NCI-H146 treated with DMSO at 0.1 percent for 48 hours (cell line): ENCODE data around the gene RNF115.
"Not testable (repeated sequence)": the region's sequence is repeated elsewhere in the genome, so short reads cannot be mapped to it uniquely, and the experiment has no call there.

ENCODE experiments used
- DNase-seq: peaks from one replicate; lab custom pipeline; 2025; ENCODE audit not compliant: unreplicated experiment; lab: John Stamatoyannopoulos, UW

Gene RNF115

DNA sequence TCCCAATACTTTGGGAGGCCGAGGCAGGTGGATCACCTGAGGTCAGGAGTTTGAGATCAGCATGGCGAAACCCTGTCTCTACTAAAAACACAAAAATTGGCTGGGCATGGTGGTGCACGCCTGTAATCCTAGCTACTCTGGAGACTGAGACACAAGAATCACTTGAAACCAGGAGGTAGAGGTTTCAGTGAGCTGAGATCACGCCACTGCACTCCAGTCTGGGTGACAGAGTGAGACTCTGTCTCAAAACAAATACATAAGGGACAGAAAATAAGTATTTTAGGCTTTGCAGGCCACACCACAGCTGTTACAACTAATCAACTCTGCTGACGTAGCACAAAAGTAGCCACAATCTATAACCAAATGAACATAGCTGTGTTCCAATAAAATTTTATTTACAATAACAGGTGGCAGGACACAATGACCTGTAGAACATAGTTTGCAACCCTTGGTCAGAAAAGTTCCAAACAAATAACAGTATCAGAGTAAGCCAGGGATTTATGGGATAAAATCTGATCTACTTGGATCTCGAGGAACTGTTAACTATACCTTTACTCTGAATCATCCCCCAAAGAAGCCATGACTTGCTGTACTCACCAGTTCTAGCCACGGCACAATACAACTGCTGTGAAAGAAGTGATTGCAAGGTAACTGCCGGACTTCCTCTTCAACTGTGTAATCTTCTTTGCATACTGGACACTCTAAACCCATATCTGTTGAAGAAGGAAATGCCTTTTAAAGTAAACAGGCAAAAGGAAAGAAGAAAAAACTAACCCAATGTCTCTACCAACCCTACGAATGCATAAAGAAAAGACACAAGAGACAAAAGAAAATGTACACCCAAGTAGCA is 76.3 kb downstream of the RNF115 start:
- DNase-seq: no peak

DNA sequence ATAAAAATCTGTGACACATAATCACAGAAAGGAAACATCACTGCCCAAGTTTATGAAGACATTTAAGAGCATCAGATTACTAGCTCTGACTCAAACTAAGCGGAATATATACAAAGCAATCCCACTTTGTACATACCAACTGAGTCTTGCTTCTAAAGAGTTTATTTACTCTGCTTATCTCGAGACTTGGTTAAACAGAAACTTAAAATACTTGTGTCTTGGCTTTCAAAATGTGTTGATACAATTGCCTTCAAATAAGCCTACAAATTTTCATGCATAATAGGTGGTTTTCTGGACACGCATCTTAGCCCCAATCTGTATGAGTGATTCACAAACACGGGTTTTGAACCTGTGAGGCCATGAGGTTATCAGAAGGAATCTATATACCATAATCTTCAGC is 83.6 kb downstream of the RNF115 start:
- no peak for DNase-seq

DNA sequence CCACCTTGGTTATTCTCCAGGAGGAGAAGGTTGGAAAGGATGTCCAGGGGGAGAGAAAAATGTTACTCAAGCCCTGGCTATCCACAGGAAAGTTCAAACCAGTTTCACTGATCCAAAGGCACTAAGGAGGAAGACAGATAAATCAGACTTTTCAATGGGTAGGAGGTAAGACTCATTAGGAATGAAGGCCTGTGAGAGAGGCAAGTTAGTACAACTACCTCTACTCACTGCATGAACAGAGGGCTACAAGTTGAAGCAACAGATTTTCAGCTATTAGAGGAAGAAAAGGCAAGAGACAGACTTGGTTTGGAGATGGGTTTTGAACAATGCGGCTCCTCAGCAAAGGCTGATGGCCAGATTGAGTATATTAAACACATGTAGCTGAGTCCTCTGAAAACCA is 87.7 kb downstream of the RNF115 start:
- no peak for DNase-seq

DNA sequence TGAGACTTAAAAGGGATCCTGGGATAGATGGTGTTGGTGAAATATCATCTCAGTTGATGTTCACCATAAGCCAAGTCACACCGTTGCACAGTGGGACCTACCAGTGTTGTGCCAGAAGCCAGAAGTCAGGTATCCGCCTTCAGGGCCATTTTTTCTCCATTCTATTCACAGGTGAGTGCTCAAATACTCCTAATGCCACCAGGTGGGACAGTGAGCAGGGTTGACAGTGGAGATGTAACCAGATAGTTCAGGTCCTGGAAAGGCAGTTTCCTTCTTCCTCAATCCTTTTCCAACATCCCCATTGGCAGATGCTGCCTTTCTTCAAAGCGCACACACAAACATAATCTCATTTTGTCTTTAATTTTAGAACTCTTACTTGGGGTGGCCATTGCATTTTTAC is 93.0 kb downstream of the RNF115 start:
- no peak for DNase-seq

DNA sequence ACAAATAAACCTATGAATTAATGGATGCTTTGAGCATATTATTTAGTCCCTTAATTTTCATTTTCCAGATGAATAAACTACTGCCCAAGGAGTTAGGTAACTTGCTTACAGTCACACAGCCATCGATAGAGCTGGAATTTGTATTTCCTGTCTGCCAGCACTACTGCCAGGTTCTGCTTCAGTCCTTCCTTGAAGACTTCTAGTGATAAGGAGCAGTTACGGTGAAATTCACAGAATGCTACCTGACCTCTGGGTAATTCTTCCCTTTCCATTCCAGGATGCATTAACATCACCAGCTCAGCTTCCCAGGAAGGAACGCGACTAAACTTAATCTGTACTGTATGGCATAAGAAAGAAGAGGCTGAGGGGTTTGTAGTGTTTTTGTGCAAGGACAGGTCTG is 93.4 kb downstream of the RNF115 start:
- DNase-seq: no peak

DNA sequence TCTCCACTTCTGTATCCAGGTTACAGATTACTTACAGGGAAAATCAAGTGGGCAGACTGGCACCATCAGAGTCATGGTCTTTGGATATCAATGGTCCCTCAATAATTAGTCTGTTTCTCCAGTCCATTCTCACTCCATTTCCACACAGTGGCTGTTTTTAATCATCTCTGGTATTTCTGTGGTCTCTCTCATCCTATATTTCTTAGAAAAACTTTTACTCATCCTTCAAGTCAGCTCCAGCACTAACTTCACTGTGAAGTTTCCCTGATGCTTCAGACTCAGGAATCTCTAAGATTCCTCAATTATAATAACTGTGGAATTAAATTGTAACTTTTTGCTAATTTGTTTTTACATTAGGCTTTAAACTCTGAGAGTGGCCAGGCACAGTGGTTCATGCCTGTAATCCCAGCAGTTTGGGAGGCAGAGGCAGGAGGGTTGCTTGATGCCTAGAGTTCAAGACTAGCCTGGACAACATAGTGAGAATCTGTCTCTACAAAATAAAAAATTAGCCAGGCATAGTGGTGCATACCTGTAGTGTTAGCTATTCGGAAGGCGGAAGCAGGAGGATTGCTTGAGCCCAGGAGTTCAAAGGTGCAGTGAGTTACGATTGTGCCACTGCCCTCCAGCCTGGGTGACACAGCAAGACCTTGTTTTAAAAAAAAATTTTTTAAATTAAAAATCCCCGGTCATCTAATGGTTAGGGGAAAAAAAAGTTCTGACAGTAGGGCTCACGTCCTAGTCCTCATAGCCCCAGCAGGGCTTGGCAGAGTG is 94.0 kb downstream of the RNF115 start:
- no peak for DNase-seq

DNA sequence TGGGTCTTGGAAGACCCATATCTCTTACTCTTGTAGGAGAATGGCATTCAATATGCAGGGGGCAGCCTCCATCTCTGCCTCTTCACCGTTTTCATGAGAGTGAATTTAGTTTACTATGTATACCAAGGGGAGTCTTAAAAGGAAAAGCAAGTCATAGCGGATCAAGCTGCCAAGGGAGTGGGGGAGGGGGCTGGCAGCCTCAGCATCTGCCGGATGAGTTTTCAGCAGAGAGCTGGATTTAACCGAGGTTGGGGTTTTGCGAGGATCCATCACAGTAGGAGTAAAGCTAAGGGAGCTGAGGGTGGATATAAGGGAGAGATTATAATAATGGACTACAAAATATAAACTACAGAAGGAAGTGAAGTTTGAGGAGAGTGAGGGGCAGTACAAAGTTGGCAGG is 94.7 kb downstream of the RNF115 start:
- DNase-seq: no peak

DNA sequence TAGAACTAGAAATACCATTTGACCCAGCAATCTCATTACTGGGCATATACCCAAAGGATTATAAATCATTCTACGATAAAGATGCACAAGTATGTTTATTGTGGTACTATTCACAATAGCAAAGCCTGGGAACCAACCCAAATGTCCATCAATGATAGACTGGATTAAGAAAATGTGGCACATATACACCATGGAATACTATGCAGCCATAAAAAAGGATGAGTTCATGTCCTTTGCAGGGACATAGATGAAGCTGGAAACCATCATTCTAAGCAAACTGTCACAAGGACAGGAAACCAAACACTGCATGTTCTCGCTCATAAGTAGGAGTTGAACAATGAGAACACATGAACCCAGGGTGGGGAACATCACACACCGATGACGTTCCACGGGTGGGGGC is 97.7 kb downstream of the RNF115 start:
- not testable (repeated sequence) for DNase-seq

DNA sequence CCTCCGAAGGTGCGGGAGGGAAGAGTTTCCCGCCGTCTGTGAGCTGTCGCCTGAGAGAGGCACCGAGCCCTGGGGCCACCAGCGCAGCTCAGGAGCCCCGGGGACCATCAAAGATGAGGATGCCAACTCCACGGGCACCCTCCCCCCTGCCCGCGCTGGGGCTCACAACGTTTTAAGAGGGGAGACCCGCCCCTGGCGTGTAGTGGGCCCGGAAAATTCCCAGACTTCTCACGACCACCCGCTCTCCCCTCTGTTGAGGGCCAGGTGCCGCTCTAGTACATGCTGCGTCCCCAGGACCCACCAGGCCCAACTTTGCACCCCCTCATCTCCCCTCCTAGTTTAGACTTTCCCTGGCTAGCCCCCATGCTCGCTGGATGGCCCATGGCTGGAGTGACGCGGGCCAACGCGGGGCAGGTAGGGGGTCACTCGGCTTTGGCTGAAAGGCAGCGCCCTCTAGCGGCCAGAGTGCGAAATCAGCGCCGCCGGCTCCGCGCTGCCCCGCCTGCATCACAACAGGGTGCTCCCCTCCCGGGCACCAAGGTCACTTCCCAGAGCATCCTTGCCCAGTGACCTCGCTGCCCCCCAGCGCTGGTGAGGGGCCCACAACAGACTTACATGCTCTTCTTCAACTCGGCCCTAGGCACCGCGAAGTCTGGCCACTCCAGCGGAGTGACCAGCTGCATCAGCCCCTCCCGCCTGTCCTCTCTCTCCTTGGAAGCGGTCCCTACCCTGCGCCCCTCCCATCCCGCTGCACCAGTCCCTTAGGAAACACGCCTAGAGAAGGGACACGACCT is 102.8 kb downstream of the RNF115 start:
- peak; percentile 20 for DNase-seq

DNA sequence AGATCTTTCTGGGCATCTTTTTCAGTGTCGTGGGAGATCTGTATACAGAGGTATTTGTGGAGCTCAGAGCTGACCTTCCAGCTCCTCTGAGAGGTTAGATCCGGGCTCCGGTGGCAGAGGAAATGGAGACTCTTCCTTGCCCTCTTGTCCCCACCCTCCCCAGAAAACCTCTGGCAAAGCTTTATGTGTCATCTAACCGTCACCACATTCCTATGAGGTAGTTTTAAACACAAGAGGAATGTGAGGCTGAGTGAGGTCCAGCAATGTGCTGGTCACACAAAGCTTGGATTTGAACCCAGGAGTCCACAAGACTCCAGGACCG is 103.4 kb downstream of the RNF115 start:
- DNase-seq: no peak

DNA sequence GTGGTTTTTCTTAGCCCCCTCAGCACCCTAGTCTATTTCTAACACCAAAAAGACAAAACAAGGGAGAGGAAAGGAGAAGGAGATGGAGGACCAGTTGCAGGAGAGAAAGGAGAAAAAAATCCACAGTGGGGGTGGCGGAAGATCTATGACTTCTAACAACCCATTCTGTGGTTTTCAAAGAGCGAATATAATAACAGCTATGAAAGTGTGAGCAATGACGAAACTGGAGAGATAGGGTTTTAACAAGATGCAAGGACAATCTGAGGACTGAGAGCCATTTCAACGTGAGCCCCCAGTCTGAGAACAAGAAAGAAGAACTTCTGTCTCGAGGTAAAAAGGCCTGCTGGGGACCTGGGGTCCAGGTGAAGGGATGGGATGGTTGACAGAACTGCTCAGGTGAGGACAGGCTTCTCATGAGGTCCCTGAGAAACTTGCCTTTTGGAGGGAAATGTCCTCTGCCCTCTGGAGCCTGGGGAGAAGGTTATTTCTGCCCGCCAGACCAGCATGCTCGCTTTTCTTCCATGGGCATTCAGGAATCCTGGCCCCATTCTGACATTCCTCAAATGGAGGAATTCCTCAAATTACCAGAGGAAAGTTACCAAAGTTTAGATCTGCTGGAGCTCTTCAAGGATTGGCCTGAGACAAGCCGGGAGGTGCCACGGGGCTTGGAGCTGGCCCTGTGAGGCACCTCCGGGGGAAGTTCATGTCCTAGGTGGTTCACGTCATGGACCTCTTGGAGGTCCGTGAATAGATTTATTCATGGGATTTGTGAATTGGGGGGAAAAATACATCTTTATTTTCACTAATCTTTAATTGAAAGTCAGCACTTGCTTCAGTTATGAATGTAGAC is 104.4 kb downstream of the RNF115 start, which contains the start of gene CD160:
Gene CD160 (plus strand): TSS at position 270 of the 850 bp plus-strand sequence. CDS start 8,829 bp downstream, outside the sequence.
- no peak for DNase-seq

DNA sequence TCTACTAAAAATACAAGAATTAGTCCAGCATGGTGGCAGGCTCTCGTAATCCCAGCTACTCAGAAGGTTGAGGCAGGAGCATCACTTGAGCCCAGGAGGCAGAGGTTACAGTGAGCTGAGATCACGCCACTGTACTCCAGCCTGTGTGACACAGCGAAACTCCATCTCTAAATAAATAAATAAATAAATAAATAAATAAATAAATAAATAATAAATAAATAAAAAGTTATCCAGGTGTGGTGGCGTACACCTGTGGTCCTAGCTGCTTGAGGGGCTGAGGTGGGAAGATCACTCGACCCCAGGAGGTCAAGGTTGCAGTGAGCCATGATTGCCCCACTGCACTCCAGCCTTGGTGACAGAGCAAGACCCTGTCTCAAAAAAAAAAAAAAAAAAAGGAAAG is 105.4 kb downstream of the RNF115 start:
- DNase-seq: not testable (repeated sequence)

DNA sequence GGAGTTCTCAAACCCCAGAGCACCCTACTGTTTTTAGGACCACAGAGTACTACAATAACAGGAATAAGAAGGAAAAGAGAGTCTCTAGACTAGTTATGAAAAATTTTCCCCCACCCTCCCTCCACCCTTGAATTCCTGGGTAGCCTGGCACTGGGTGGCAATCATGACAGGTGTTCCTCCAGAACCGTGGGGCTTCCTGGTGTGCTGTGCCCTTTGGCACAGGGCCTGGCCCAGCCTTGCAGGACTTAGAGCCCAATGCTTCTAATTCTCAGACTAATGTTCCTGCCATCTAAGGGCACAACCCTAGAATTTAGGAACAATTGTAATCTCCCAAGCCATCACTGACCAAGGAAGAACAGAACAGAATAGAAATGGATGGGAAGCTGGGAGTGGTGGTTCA is 106.1 kb downstream of the RNF115 start:
- DNase-seq: no peak

DNA sequence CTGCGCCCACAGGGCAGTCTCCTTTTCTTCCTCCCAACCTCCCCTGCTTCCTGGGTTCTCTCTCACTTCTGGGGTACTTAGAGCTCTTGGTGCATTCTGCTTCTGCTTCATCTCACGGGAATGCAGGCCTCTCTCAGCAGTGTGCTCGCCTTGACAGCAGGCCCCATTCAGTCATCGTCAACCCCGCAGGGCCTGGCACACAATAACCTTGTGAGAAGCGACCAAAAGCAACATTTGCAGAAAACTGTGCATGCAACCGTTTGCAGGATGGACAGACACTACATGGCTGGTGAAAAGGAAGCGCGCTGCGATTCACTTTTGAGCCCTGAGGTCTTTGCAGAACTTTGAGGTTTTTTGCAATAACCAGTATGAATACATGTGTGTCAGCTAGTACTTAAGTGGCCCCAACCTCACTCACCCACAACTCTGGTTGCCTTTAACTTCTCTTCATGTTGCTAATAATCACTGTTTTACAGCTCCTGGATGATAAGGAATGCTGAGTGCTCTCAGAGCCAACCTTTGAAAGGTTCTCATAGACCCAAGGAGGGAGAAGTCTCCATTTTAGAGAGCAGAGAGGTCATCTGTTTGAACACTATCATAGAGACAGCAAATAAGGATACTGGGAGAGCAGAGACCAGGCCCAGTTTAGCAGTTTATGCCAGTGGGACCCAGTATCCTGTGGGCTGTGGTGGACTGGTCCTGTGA is 107.1 kb downstream of the RNF115 start:
- DNase-seq: no peak

DNA sequence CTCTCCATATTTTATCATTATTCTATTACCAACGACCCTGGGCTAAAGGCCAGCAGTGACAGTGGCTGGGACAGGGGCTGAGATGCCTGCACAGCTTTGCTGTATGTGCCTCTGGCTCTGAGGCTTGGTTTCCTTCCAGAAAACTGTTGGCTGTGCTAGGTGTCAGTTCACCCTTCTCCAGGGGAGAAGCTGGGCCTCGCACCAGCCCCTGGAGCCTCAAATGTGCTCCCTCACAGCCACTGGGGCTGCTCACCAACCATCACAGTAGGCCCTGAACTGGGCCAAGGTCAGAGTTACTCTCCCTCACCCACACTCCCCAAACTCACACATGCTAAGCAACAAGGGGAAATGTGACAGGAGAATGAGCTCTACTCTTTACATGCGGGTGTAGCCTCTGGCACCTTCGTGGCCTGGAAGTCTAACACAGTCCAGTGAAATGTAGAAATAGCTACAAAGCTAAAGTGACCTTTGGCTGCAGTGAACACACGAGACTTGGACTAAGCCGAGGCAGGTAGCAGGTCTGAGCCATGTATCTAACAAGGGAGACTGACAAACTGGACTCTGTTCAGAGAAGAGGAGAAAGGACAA is 109.3 kb downstream of the RNF115 start:
- DNase-seq: no peak

DNA sequence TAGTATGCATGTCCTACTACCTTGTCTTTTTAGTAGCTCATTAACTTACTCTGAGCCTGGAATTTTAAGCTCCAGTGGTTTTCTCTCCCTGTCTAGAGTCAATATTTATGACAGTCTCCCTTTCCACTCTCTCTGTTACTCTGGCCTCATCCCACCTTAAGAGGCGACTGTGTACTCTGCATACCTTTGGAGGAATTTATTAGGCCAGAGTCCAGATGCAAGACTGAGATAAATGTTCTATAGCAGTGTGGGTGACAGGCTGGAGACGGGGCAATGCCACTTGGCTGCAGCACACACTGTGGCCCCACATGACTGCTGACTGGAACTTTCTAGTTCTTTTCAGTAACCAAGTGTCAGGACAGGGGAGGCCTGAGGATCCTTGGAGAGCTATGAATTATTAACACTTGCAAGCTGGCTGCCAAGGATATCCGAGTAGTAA is 112.7 kb downstream of the RNF115 start:
- no peak for DNase-seq

DNA sequence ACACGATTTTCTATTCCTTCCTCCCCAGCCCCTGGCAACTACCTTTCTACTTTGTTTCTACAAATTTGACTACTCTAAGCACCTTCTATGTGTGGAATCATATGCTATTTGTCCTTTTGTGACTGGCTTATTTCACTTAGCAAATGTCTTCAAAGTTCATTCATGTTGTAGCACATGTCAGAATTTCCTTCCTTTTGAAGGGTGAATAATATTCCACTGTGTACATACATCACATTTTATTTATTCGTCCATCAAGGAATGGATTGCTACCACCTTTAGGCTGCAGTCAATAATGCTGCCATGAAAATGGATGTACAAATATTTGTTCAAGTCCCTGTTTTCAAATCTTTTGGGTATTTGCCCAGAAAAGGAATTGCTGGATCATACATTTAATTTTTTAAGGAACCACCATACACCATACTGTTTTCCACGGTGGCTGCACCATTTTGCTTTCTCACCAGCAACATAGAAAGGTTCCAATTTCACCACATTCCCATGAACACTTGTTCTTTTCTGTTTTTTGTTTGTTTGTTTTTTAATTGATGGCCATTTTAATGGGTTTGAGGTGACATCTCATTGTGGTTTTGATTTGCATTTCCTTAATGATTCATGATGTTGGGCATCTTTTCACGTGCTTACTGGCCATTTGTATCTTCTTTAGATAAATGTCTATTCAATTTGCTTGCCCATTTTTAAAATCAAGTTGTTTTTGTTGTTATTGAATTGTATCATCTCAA is 113.4 kb downstream of the RNF115 start:
- no peak for DNase-seq

DNA sequence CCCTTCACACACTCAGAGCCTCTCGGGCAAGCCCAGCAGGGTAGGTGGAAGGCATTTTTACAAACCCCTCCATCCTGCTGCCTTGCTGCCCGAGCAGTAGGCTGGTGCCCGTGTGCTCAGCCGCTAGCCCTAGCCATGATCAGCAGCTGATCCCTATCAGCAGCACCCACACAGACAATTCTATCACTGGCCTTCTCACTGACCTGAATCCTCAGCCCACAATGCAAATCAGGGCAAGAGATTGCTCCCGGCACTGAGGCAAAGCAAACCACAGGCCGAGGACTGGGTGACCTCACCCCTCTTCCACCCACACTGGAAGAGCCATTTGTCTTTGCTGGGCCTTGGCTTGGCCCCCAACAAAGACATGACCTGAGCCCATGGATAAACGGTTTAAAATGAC is 115.8 kb downstream of the RNF115 start:
- DNase-seq: no peak
